Brain microvascular endothelial cell (primary cell): ENCODE results near the gene PTDSS2.

Experiments
- DNase-seq: peaks from one replicate; pipeline ENCODE4 v3.0.0-alpha.2; 2020
- H3K27ac ChIP-seq: fragments of 250-450 bp; sonication (Bioruptor Pico); 2 replicates; pipeline ENCODE4 v1.5.1; 2020; ENCODE audit warnings: mild to moderate bottlenecking, moderate library complexity
- H3K27me3 ChIP-seq: fragments of 250-450 bp; sonication (Bioruptor Pico); replicated peaks from 2 replicates; pipeline ENCODE4 v1.5.1; 2020; ENCODE audit warnings: mild to moderate bottlenecking
- H3K36me3 ChIP-seq: fragments of 250-450 bp; sonication (Bioruptor Pico); replicated peaks from 2 replicates; pipeline ENCODE4 v1.5.1; 2020; ENCODE audit warnings: mild to moderate bottlenecking
- H3K4me3 ChIP-seq: 2 replicates; pipeline ENCODE4 v1.5.1; 2011; ENCODE audit warnings: low read depth, mild to moderate bottlenecking, control low read depth, low read length, moderate library complexity
- in situ Hi-C: cut with HindIII; loops from 2 replicates; pipeline ENCODE4 v1.10.0; 2017; ENCODE audit warnings: low sequenced_read_pairs, low pct_ligation_motif_present
- TF ChIP-seq, protein P1 (sequence below): IDR thresholded peaks from 2 replicates; pipeline ENCODE4 v1.5.1; 2011; ENCODE audit warnings: low read depth, mild to moderate bottlenecking, moderate library complexity, low read length, control low read depth, inconsistent platforms; ENCODE audit errors: missing control alignments

Gene PTDSS2

GRCh38 chr11:452916-453527 lies 2.9 kb downstream of the PTDSS2 start:
- peaks cover 6% of the 10 kb centered on the region for H3K36me3 ChIP-seq
- TF ChIP-seq, protein P1, sequence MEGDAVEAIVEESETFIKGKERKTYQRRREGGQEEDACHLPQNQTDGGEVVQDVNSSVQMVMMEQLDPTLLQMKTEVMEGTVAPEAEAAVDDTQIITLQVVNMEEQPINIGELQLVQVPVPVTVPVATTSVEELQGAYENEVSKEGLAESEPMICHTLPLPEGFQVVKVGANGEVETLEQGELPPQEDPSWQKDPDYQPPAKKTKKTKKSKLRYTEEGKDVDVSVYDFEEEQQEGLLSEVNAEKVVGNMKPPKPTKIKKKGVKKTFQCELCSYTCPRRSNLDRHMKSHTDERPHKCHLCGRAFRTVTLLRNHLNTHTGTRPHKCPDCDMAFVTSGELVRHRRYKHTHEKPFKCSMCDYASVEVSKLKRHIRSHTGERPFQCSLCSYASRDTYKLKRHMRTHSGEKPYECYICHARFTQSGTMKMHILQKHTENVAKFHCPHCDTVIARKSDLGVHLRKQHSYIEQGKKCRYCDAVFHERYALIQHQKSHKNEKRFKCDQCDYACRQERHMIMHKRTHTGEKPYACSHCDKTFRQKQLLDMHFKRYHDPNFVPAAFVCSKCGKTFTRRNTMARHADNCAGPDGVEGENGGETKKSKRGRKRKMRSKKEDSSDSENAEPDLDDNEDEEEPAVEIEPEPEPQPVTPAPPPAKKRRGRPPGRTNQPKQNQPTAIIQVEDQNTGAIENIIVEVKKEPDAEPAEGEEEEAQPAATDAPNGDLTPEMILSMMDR = no peak
- H3K4me3 ChIP-seq = no peak overlapping the region
- no peak overlapping the region for H3K27ac ChIP-seq
- in situ Hi-C loops = no loop called here
- DNase-seq = no peak
- no peaks in the 10 kb centered on the region for H3K27me3 ChIP-seq

- peaks cover 6% of the 10 kb centered on the region for H3K36me3 ChIP-seq
- H3K27me3 ChIP-seq = no peaks in the 10 kb centered on the region
- in situ Hi-C loops = no loop called here
- H3K27ac ChIP-seq = no peak overlapping the region
- no peak overlapping the region for H3K4me3 ChIP-seq
- TF ChIP-seq, protein P1 = no peak
- no peak for DNase-seq
Observed at GRCh38 chr11:453564-453963, 3.5 kb downstream of the PTDSS2 start.

DNA sequence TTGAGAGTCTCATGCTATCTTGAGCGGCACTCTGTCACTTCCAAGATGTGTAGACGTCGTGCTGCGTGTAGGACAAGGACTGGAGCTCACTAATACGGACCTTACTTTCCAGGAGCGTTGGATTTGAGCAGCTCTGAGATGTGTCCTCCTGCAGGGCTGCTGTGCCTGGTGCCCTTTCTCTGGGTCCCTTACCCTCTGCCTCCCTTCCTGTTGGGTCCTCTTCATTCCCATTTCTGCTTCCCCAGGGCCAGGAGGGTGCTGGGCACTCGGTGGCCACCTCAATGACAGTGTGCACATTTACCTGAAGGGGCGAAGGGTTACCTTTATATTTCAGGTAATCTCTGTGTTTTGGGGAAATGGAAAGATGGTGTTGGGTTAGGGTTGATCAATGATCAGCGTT lies 4.0 kb downstream of the PTDSS2 start:
- H3K36me3 ChIP-seq = peaks cover 6% of the 10 kb centered on the region
- no peak for DNase-seq
- in situ Hi-C loops = no loop called here
- no peaks in the 10 kb centered on the region for H3K27me3 ChIP-seq
- no peak overlapping the region for H3K4me3 ChIP-seq
- H3K27ac ChIP-seq = no peak overlapping the region
- TF ChIP-seq, protein P1 = no peak

- TF ChIP-seq, protein P1 = no peak
- DNase-seq = no peak
- in situ Hi-C loops = no loop called here
- Histone ChIP-seq H3K27me3 (no peaks in the 10 kb centered on the region), H3K4me3 (no peak overlapping the region), H3K27ac (no peak overlapping the region), H3K36me3 (peaks cover 6% of the 10 kb centered on the region)
Observed at GRCh38 chr11:454801-455565, 4.9 kb downstream of the PTDSS2 start.

DNA sequence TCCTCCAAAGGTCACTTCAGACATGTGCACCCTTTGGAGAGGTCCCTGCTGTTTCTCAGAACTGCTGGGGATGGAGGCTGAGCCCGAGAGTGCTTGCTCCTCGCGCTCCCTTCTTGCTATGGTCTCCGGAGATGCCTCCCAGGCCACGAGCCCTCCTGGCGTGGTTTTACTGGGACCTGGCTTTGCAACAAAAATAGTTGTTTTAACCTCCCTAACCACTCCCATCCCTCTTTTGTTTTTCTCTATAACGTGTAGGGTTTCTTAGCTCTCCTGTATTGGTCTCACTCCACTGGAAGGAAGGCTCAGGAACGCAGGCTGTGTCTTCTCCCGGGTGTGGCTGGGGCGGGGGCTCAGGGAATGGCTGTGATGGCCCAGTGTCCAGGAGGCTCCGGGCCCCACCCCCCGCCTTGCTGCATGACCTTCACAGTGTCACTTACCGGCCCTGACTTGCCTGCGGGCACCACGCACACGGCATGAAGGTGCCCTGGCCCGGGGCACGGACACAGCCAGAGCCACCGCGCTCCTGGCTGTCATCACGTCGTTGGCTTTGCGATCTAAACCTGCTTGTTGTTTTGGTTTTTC lies 5.6 kb downstream of the PTDSS2 start:
- no peak for DNase-seq
- TF ChIP-seq, protein P1 = no peak
- Histone ChIP-seq H3K27ac (no peak overlapping the region), H3K4me3 (no peak overlapping the region), H3K27me3 (no peaks in the 10 kb centered on the region), H3K36me3 (peaks cover 12% of the 10 kb centered on the region)
- in situ Hi-C loops = no loop called here
